H1 (cell line): ENCODE data around the gene SLC1A1. TPM values are rescaled to one million over a fixed set of nuclear protein-coding genes. Genes with fewer than 3 reads are reported as not detected.

ENCODE experiments used
- CBX5 ChIP-seq: fragments of 300-800, 300-1000 bp; sonication (generic); IDR thresholded peaks from 2 replicates; pipeline ENCODE4 v1.7.1; 2016; ENCODE audit warnings: antibody characterized with exemption, low read length, low read depth
- EZH2 ChIP-seq: fragments of 200-600 bp; sonication (generic); IDR thresholded peaks from 2 replicates; pipeline ENCODE4 v1.7.1; 2012; ENCODE audit warnings: low read depth, mild to moderate bottlenecking, moderate library complexity, low read length, inconsistent platforms; ENCODE audit not compliant: severe bottlenecking
- SP1 ChIP-seq: IDR thresholded peaks from 2 replicates; pipeline ENCODE4 v1.6.1; 2011; ENCODE audit warnings: low read depth, low read length
- polyA plus RNA-seq, 7 experiments: library from polyadenylated mRNA; depleted of rRNA in 3 of 7; stranded (reverse) in 5 of 7; unstranded in 2 of 7; fragments of >200 nt in 5 of 7; fragments of 200-250 nt in 2 of 7; gene quantifications; 1 replicate in 5 of 7; 2 replicates in 1 of 7; 4 replicates in 1 of 7; pipeline versions ENCODE4 v1.2.1 to v1.2.3, GENCODE V29; 2011 to 2013; ENCODE audit warnings: missing spikeins in 2 of 7, mixed read lengths in 2 of 7
- total RNA-seq: library from RNA; stranded (reverse); fragmentation: NEBNext Ultra II Directional; extraction: Animal tissue kit (Norgen Biotek cat#: 25700); gene quantifications from 2 replicates; pipeline ENCODE4 v1.2.1, GENCODE V29; 2021

SLC1A1 gene
- total and polyA plus RNA-seq, 2 of the 8 experiments (the other 6 are each of a cell fraction or from before 2014, with no cell fraction given), result 4.7 to 11.7 TPM

DNA sequence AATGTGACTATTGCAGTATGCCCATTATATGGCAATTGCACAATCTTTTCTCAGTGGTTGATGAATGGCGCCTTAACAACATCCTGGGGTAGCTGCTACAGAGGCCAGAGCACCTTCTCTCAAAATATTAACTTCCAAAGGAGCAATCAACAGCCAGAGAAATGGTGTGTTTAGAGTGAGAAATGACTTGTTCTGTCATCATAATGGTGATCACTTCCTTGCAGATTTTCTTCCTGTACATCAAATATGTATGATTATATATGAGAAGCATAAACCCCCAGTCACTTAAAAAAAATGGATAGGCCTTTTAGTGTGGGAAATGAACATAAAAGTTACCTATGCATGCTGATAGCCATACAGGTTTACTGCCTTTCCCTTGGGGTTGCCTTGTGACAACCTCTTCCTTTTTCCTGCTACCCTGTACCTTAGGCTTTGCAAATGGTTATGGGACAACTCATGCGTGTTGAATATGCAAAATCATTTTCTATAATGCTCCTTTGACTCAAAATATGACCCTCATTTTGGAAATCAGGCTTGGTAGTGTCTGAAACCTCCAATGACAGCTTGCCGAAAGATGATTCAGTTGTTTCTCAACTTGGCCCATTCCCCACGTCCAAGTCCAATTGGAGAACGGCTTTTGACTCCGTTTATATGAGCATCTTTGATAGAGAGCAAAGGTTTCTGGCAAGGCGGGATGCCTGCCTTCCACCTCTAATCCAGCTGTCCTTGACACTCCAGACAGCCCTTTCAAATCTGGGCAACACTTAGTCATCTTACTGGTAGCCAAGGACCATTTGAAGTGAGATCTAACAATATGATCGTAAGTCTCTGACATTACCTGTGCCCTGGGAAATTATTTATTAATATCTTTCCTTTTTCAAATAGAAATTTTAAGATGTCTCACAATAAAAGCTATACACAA lies 69.3 kb downstream of the SLC1A1 start (continued):
- TF ChIP-seq SP1 (no peak), CBX5 (no peak), EZH2 (no peak)
